Kidney epithelial cell (primary cell): Measurements from ENCODE around the gene ZNF778. TPM values are rescaled to one million over a fixed set of nuclear protein-coding genes. Genes with fewer than 3 reads are reported as not detected.

ENCODE experiments used
- DNase-seq: peaks from one replicate; pipeline ENCODE4 v3.0.0-alpha.2; 2010; ENCODE audit warnings: low read depth
- H3K27me3 ChIP-seq: 2 replicates; pipeline ENCODE4 v1.6.0; 2011; ENCODE audit warnings: low read length; ENCODE audit not compliant: control insufficient read depth, insufficient read depth
- H3K36me3 ChIP-seq: 2 replicates; pipeline ENCODE4 v1.5.1; 2011; ENCODE audit warnings: low read length; ENCODE audit not compliant: control insufficient read depth, insufficient read depth
- H3K4me3 ChIP-seq: 2 replicates; pipeline ENCODE4 v1.5.1; 2011; ENCODE audit warnings: low read depth, mild to moderate bottlenecking, control low read depth, low read length
- total RNA-seq: library from RNA; depleted of rRNA; stranded (reverse); fragments of >200 nt; gene quantifications from 2 replicates; pipeline ENCODE4 v1.2.3, GENCODE V29; 2015
- TF ChIP-seq, protein P1 (sequence below): IDR thresholded peaks from 2 replicates; pipeline ENCODE4 v1.5.1; 2011; ENCODE audit warnings: mild to moderate bottlenecking, moderate library complexity, low read length, control low read depth, inconsistent platforms; ENCODE audit not compliant: insufficient read depth, poor library complexity, severe bottlenecking

ZNF778 gene
- total RNA-seq, 1 donor from 2014 or later = 17.7 TPM

DNA sequence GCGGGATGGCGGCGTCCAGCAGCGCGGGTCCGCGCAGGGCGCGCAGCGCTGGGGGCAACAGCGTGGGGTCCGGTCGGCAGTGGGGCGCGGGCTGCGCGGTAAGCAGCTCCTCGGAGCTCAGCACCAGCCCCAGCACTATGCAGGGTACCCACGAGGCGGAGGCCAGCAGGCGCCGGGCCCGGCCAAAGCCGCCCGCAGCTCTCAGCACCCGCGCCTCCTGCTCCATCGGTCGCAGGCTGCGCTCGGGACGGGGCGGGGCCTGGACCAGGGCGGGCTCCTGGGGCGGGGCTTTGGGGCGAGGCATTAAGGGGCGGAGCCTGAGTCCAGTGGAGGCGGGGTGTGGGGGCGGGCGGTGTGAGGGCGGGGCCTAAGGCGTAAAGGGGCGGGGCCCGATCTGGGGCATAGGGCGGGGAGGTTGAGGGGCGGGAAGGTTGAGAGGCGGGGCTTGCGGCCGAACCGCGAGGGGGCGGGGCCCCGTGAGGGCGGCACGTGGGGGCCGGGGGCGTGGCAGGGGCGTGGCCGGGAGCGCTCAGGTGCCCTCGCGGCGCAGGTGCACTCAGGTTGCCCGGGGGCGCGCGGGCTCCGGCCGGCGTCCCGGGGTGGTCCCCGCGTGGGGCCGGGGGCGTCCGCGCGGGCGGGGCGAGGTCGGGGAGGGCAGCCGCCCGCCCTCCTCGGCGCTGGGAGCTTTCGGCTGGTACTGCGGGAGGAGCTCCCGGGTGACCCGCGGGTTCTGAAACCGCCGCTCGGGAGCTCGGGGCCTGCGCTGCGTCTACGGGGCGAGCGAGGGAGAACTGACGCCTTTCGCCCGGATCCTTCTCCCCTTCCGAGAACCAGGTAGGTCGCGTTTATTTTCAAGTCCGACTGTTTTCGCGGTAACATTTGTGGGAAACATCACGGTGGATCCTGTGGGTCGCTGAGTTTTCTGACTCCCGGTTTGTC lies 15.8 kb upstream of the ZNF778 start:
- peaks cover 35% of the 10 kb centered on the region for H3K27me3 ChIP-seq
- no peak for DNase-seq
- H3K36me3 ChIP-seq = no peaks in the 10 kb centered on the region
- H3K4me3 ChIP-seq = peak overlapping the region; percentile 18
- TF ChIP-seq, protein P1, sequence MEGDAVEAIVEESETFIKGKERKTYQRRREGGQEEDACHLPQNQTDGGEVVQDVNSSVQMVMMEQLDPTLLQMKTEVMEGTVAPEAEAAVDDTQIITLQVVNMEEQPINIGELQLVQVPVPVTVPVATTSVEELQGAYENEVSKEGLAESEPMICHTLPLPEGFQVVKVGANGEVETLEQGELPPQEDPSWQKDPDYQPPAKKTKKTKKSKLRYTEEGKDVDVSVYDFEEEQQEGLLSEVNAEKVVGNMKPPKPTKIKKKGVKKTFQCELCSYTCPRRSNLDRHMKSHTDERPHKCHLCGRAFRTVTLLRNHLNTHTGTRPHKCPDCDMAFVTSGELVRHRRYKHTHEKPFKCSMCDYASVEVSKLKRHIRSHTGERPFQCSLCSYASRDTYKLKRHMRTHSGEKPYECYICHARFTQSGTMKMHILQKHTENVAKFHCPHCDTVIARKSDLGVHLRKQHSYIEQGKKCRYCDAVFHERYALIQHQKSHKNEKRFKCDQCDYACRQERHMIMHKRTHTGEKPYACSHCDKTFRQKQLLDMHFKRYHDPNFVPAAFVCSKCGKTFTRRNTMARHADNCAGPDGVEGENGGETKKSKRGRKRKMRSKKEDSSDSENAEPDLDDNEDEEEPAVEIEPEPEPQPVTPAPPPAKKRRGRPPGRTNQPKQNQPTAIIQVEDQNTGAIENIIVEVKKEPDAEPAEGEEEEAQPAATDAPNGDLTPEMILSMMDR = no peak

DNA sequence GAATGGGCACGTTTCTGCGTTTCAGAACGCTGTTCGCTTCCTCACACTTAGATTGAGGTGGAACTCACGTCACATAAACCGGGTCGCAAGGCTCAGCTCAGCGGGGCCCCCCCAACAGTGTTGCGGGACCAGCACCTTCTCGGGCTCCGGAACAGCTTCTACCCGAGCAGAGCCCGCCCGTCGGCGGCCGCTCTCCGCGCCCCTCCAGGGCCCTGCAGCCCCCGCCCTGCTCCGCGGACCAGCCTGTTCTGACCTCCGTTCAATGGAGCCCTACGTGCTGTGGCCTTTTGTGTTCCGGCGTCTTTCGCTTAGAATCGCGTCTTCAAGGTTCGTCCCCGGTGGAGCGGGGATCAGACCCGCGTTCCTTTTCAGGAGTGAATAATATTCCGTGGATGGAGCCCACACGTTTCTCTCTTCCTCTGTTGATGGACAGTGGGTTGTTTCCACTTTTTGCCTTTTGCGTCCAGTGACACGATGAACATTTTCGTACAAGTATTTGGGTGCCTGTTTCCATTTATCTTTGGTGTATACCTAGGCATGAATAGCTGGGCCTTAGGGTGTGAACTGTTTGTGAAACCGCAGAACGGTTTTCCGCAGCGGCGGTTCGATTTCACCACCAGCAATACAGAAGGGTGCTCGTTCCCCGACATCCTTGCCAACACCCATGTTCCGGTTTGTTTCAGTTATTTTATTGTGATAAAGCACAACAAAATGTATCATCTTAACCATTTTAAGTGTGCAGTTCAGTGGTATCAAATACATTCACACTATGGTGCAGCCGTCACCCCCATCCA lies 14.9 kb upstream of the ZNF778 start:
- Histone ChIP-seq H3K27me3 (peaks cover 35% of the 10 kb centered on the region), H3K4me3 (no peak overlapping the region), H3K36me3 (no peaks in the 10 kb centered on the region)
- no peak for DNase-seq
- TF ChIP-seq, protein P1 = no peak

DNA sequence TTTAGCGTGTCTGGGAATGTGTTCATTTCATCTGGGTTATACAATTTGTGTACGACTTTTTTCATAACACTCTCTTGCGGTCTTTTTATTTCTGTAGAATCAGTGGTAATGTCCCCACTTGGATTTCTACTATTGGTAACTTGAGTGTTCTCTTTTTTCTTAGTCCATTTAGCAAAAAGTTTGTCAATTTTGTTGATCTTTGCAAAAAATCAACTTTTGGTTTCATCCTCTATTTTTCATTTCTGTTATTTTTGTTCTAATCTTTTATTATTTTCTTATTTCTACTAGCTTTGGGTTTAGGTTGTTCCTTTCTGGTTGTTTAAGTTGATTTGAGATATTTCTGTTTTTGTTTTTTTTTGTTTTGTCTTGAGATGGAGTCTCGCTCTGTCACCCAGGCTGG lies 9.5 kb upstream of the ZNF778 start:
- TF ChIP-seq, protein P1 = no peak
- peaks cover 7% of the 10 kb centered on the region for H3K27me3 ChIP-seq
- H3K36me3 ChIP-seq = no peaks in the 10 kb centered on the region
- no peak for DNase-seq
- H3K4me3 ChIP-seq = no peak overlapping the region

DNA sequence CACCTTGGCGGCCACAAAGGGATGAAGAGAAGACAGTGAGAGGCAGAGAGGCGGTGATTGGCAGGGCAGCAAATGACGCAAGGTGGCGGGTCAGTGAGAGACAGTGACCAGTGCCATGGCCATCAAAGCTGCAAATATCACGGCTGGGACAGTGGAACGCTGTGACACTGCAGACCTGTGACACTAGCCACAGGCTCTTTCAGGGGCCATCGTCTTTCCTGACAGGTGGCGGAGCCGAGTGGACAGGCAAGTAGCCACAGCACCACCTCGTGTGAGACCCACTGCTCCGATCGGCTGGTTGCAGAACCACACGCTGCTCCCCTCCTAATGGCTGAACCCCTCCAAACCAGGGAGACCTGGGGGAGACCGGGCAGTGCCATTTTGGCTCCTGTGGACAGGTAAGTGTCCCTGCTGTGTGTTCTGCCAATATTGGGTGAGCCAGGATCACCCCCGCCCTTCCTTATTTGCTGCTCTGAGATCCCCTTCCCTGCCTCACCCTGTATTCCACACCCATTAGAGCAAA lies 7.9 kb upstream of the ZNF778 start:
- Histone ChIP-seq H3K27me3 (peaks cover 6% of the 10 kb centered on the region), H3K4me3 (no peak overlapping the region), H3K36me3 (no peaks in the 10 kb centered on the region)
- TF ChIP-seq, protein P1 = no peak
- DNase-seq = no peak

DNA sequence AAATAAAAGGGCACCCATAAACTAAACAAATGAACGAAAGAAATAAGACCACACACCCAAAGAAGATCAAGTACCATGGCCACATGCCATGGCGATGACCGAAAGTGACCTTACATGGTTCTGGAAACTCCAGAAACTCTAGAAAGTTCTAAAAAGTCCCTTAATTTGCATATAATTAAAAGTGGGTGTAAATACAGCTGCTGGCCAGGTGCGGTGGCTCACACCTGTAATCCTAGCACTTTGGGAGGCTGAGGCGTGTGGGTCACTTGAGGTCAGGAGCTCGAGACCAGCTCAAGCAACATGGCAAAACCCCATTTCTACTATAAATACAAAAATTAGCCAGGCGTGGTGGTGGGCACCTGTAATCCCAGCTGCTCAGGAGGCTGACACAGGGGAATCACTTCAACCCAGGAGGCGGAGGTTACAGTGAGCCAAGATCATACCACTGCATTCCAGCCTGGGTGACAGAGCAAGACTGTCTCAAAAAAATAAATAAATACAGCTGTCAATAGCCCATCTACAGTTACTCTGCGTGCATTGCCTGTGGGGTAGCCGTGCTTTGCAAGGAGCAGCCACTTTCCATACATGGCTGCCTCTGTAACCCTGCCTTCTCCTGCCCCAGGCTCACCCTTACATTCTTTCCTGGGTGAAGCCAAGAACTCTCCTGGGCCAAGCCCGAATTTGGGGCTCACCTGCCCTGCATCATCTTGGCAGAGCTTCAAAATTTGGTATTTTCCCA lies 7.2 kb upstream of the ZNF778 start:
- TF ChIP-seq, protein P1 = no peak
- DNase-seq = no peak
- Histone ChIP-seq H3K4me3 (no peak overlapping the region), H3K27me3 (peaks cover 6% of the 10 kb centered on the region), H3K36me3 (no peaks in the 10 kb centered on the region)
